G401.6 (cell line): ENCODE data around the gene GRM7.

Experiments used
- FAIRE-seq: peaks from 2 replicates; lab custom pipeline; 2012; peaks lifted over from hg19 to GRCh38; lab: Jason Lieb, UNC

Gene GRM7

GRCh38 chr3:7421065-7421464 is 560.1 kb downstream of the GRM7 start:
- FAIRE-seq = no peak

GRCh38 chr3:7423036-7423435 is 562.1 kb downstream of the GRM7 start:
- no peak for FAIRE-seq

GRCh38 chr3:7423995-7424394 is 563.1 kb downstream of the GRM7 start:
- no peak for FAIRE-seq

- FAIRE-seq = no peak
These were observed 567.3 kb downstream of the GRM7 start for GRCh38 chr3:7428206-7428718.

GRCh38 chr3:7432610-7433009 is 571.7 kb downstream of the GRM7 start:
- FAIRE-seq = no peak

GRCh38 chr3:7433073-7433472 is 572.2 kb downstream of the GRM7 start:
- no peak for FAIRE-seq

- FAIRE-seq = no peak
These were observed 575.6 kb downstream of the GRM7 start for GRCh38 chr3:7436542-7436941.

- FAIRE-seq = no peak
These were observed 576.3 kb downstream of the GRM7 start for GRCh38 chr3:7437231-7437630.

GRCh38 chr3:7439101-7439680 is 578.3 kb downstream of the GRM7 start:
- no peak for FAIRE-seq

- no peak for FAIRE-seq
These were observed 584.0 kb downstream of the GRM7 start for GRCh38 chr3:7444886-7445285.

GRCh38 chr3:7445331-7445730 is 584.4 kb downstream of the GRM7 start:
- no peak for FAIRE-seq

- FAIRE-seq = no peak
These were observed 586.4 kb downstream of the GRM7 start for GRCh38 chr3:7447197-7447769.

GRCh38 chr3:7456386-7456785 is 595.5 kb downstream of the GRM7 start:
- FAIRE-seq = no peak

GRCh38 chr3:7461202-7461825 is 600.4 kb downstream of the GRM7 start:
- FAIRE-seq = no peak

GRCh38 chr3:7469866-7470265 is 609.0 kb downstream of the GRM7 start:
- FAIRE-seq = no peak

- FAIRE-seq = no peak
These were observed 623.7 kb downstream of the GRM7 start for GRCh38 chr3:7484636-7485035.

GRCh38 chr3:7487763-7488162 is 626.8 kb downstream of the GRM7 start:
- no peak for FAIRE-seq

- no peak for FAIRE-seq
These were observed 628.5 kb downstream of the GRM7 start for GRCh38 chr3:7489417-7489816.

GRCh38 chr3:7498715-7499114 is 637.8 kb downstream of the GRM7 start:
- no peak for FAIRE-seq

- no peak for FAIRE-seq
These were observed 642.5 kb downstream of the GRM7 start for GRCh38 chr3:7503431-7503830.

- no peak for FAIRE-seq
These were observed 644.2 kb downstream of the GRM7 start for GRCh38 chr3:7504886-7505775.

GRCh38 chr3:7506606-7507180 is 645.8 kb downstream of the GRM7 start:
- no peak for FAIRE-seq

- no peak for FAIRE-seq
These were observed 647.9 kb downstream of the GRM7 start for GRCh38 chr3:7508821-7509220.
